Calu3 (cell line): Measurements from ENCODE around the gene SLC11A2. TPM values are rescaled to one million over a fixed set of nuclear protein-coding genes. Genes with fewer than 3 reads are reported as not detected.
A peak's percentile ranks its signal among the peaks of the same experiment; 100 is the strongest.

Experiments used
- BruUV-seq: library from RNA; stranded (reverse); fragments of 400-500 nt; replicated peaks from 2 replicates; lab custom pipeline; 2021; lab: Mats Ljungman, UMichigan
- CTCF ChIA-PET: fragments of 300-600 bp; sonication (Branson Sonifier 250); formaldehyde crosslinking; loops from one replicate; lab custom pipeline; 2022; ENCODE audit warnings: antibody characterized with exemption; lab: Charles Lee
- DNase-seq: peaks from one replicate; pipeline ENCODE4 v3.0.0; 2022
- H3K27ac Mint-ChIP-seq: one replicate; pipeline ENCODE4 v1.8.0; 2022; ENCODE audit warnings: mixed read lengths; ENCODE audit not compliant: unreplicated experiment
- H3K27me3 Mint-ChIP-seq: one replicate; pipeline ENCODE4 v1.8.0; 2022; ENCODE audit warnings: mixed read lengths; ENCODE audit not compliant: unreplicated experiment
- H3K36me3 Mint-ChIP-seq: one replicate; pipeline ENCODE4 v1.8.0; 2022; ENCODE audit warnings: mild to moderate bottlenecking, moderate library complexity, mixed read lengths; ENCODE audit not compliant: insufficient read depth, unreplicated experiment
- H3K4me1 Mint-ChIP-seq: one replicate; pipeline ENCODE4 v1.8.0; 2022; ENCODE audit warnings: mild to moderate bottlenecking, low read depth, mixed read lengths; ENCODE audit not compliant: unreplicated experiment
- H3K4me3 Mint-ChIP-seq: one replicate; pipeline ENCODE4 v1.8.0; 2022; ENCODE audit warnings: mild to moderate bottlenecking, low read depth, moderate library complexity, mixed read lengths; ENCODE audit not compliant: unreplicated experiment
- H3K9me3 Mint-ChIP-seq: one replicate; pipeline ENCODE4 v1.8.0; 2022; ENCODE audit warnings: low read depth, mixed read lengths; ENCODE audit not compliant: unreplicated experiment
- intact Hi-C: fragments of 100-400 bp; cut with micrococcal nuclease; formaldehyde crosslinking; loops from one replicate; pipeline ENCODE4 v1.10.0; 2022; ENCODE audit not compliant: unreplicated experiment
- total RNA-seq: library from RNA; stranded (reverse); gene quantifications from 2 replicates; pipeline ENCODE4 v1.2.3, GENCODE V29; 2022
- TF ChIP-seq, protein P1 (sequence below): fragments of 200-600 bp; IDR thresholded peaks from one replicate; pipeline ENCODE4 v1.8.0; 2022; ENCODE audit warnings: antibody characterized with exemption; ENCODE audit not compliant: unreplicated experiment

Gene SLC11A2
- total RNA-seq, 1 experiment from 2014 or later = 51.3 TPM

DNA sequence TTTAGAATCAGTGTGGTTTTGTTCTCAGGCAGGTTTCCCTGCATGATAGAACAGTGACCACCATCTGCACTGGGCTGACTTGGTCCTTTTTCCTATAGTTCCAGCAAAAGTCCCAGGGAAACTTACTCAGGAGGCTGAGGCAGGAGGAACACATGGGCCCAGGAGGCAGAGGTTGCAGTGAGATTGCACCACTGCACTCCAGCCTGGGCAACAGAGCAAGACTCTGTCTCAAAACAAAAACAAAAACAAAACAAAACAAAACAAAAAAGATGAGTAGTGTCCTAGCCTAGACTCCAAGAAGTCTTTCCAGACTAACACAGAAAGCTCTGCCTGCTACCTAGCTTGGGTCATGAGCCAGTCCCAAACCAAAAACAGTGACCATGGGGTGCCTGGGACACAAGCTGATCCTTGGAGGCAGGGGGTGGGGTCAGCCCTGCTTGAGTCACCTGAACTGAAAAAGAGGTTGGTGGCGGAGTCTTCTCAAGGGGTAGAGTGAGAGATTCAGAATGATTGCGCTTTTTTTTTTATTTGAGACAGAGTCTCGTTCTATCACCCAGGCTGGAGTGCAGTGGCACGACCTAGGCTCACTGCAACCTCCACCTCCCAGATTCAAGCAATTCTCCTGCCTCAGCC lies 7.4 kb upstream of the SLC11A2 start:
- Mint-ChIP-seq H3K9me3 (no peaks in the 10 kb centered on the region), H3K27me3 (no peaks in the 10 kb centered on the region), H3K4me3 (no peak overlapping the region), H3K27ac (no peak overlapping the region), H3K4me1 (peaks cover 18% of the 10 kb centered on the region), H3K36me3 (peaks cover 3% of the 10 kb centered on the region)
- intact Hi-C loops = no loop called here
- CTCF ChIA-PET = interaction anchor here (0.7 kb wide), 1 partner anchor 294 kb away, joined by 3 read pairs; no protein-coding TSS in a partner anchor
- TF ChIP-seq, protein P1, sequence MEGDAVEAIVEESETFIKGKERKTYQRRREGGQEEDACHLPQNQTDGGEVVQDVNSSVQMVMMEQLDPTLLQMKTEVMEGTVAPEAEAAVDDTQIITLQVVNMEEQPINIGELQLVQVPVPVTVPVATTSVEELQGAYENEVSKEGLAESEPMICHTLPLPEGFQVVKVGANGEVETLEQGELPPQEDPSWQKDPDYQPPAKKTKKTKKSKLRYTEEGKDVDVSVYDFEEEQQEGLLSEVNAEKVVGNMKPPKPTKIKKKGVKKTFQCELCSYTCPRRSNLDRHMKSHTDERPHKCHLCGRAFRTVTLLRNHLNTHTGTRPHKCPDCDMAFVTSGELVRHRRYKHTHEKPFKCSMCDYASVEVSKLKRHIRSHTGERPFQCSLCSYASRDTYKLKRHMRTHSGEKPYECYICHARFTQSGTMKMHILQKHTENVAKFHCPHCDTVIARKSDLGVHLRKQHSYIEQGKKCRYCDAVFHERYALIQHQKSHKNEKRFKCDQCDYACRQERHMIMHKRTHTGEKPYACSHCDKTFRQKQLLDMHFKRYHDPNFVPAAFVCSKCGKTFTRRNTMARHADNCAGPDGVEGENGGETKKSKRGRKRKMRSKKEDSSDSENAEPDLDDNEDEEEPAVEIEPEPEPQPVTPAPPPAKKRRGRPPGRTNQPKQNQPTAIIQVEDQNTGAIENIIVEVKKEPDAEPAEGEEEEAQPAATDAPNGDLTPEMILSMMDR = no peak
- no peak for DNase-seq
- no TSS peak for BruUV-seq

DNA sequence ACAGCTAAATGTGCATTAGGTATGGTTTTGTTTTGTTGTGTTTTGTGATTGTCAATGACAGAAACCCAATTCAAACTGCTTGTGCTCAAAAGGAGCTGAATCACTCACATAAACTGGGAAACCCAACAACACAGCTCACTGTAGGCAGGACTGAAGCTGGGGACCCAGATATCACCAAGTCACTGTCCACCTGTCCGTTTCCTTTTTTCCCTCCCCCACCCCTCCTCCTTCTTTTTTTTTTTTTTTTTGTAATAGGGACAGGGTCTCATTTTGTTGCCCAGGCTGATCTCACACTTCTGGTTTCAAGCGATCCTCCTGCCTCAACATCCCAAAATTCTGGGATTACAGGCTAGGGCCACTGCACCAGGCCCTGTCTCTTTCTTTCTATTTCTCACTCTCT lies 6.9 kb upstream of the SLC11A2 start:
- no peak overlapping the region for H3K27ac Mint-ChIP-seq
- CTCF ChIA-PET = interaction anchor here (0.7 kb wide), 2 partner anchors 283 to 295 kb away, joined by 3 to 4 read pairs; no protein-coding TSS in a partner anchor
- no peak for DNase-seq
- H3K4me3 Mint-ChIP-seq = no peak overlapping the region
- H3K36me3 Mint-ChIP-seq = peaks cover 6% of the 10 kb centered on the region
- TF ChIP-seq, protein P1 = no peak
- H3K27me3 Mint-ChIP-seq = no peaks in the 10 kb centered on the region
- no TSS peak for BruUV-seq
- peaks cover 18% of the 10 kb centered on the region for H3K4me1 Mint-ChIP-seq
- intact Hi-C loops = no loop called here
- H3K9me3 Mint-ChIP-seq = no peaks in the 10 kb centered on the region

DNA sequence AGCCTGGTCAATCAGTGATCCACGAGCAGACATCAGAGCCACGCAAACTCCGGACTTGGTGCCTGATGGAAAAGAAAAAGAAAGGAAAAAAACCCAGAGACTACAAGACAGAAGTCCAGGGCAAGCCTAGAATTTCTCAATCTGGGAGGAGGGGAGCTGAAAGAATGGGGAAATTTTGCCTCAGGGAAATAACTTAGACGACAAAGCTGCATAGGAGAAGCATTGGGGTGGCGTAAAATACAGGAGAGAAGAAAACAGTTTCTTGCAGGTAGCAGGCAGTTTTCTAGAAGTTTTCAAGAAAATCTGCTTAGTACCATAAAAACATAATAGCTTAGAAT lies 2.6 kb upstream of the SLC11A2 start:
- TF ChIP-seq, protein P1 = no peak
- Mint-ChIP-seq H3K36me3 (peaks cover 42% of the 10 kb centered on the region), H3K27ac (peak overlapping the region; percentile 37), H3K4me3 (peak overlapping the region; percentile 62), H3K9me3 (no peaks in the 10 kb centered on the region), H3K4me1 (peaks cover 25% of the 10 kb centered on the region), H3K27me3 (no peaks in the 10 kb centered on the region)
- DNase-seq = peak; percentile 18
- intact Hi-C loops = loop anchor here (2.0 to 10.0 kb wide), 2 partner anchors 104 to 204 kb away; a partner anchor contains a TSS
- CTCF ChIA-PET = interaction anchor here (0.5 to 1.9 kb wide), 4 partner anchors 42 to 204 kb away, joined by 3 to 12 read pairs (median 6); partner anchors contain the start of gene POU6F1
- BruUV-seq = no TSS peak

DNA sequence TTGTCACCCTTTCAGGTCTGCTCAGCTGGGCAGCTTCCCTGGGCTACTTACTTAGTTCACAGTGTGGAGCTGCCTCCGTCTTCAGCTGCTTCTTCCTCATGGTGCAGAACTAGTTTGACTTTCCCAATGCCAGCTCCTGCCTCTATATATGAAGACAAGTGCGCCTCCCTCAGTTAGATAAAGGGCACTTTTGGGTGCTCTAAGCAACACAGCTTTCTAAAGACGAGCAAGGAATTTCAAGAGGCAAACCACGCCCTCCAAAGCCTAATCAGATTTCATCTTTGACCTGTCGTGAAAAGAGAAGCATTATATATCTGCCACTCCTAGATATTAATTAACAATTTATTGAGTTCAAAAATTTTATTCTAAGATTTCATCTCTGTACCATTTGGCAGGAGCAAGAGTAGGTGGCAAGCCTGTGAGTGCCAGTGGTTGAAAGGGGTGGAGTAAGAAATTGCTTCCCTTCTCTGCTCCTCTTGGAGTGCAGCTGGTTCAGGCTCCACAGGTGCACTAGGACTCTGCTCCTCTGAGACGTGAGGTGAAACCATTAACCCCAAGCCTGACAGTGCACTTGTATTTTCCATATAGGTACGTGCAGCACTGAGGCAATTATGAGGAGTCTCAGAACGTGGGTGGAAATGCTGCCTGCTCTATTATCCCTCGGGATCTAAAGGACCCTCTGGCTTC lies 2.1 kb upstream of the SLC11A2 start:
- intact Hi-C loops = loop anchor here (2.0 to 10.0 kb wide), 2 partner anchors 103 to 203 kb away; a partner anchor contains a TSS
- no TSS peak for BruUV-seq
- Mint-ChIP-seq H3K4me1 (peaks cover 25% of the 10 kb centered on the region), H3K27ac (peak overlapping the region; percentile 37), H3K4me3 (peak overlapping the region; percentile 62), H3K36me3 (peaks cover 42% of the 10 kb centered on the region), H3K27me3 (no peaks in the 10 kb centered on the region), H3K9me3 (no peaks in the 10 kb centered on the region)
- TF ChIP-seq, protein P1 = no peak
- peak; percentile 46 for DNase-seq
- CTCF ChIA-PET = interaction anchor here (0.5 to 1.9 kb wide), 7 partner anchors 23 to 1570 kb away, joined by 3 to 12 read pairs (median 4); partner anchors contain the start of gene POU6F1
